KG1 (cell line): Measurements from ENCODE around the gene CCDC88C.

Experiments used
- DNase-seq: peaks from one replicate; lab custom pipeline; 2025; lab: John Stamatoyannopoulos, UW

CCDC88C gene

GRCh38 chr14:91380610-91381371 lies 36.8 kb downstream of the CCDC88C start:
- DNase-seq = no peak

DNA sequence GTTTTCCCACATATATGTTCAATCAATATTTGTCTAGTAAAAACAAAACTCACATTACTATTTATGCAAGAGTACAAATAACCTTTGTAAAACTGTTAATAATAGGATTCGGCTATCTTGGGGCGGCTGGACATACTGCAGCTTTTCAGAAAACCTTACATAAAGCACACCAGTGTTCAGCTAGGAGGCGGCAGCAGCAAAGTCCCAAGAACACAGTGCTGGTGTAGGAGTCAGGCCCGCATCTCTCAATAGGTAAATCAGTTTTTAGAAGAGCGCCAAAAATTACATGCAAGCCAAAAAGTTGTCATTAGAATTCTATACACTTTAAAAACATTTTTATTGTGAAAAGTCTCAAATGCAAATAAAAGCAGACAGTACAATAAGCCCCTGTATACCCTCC lies 37.5 kb downstream of the CCDC88C start:
- no peak for DNase-seq

GRCh38 chr14:91379579-91379932 lies 38.1 kb downstream of the CCDC88C start:
- no peak for DNase-seq

DNA sequence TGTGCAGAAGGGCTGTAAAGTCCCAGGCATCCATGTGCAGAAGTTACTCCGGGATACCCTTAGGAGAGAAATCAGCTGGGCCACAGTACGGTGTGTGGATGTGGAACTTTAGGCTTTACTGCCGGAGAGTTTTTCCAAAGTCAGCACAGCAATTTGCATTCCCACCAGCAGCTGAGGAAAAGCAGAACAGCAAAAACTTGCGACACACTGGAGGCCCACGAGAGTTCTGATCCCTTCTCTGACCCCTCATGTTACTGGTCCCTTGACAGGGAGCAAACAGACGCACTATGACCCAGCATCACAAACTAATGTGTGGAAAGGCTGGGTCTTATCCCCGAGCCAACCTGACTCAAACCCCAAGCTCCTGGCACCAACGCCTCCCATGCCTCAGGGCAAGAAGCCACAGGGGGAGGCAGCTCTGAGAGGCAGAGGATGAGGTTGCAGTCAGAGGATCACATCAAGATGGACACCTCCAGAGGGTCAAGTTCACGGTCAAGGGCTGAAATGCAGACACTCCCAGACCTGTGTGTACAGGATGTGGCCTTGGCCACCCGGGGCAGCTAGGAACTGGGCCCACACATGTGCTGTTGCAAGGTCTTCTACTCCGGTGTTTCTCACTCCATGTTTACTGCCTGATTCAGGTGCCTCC lies 38.6 kb downstream of the CCDC88C start:
- no peak for DNase-seq

- DNase-seq = no peak
Observed at GRCh38 chr14:91377700-91378652, 39.6 kb downstream of the CCDC88C start.

DNA sequence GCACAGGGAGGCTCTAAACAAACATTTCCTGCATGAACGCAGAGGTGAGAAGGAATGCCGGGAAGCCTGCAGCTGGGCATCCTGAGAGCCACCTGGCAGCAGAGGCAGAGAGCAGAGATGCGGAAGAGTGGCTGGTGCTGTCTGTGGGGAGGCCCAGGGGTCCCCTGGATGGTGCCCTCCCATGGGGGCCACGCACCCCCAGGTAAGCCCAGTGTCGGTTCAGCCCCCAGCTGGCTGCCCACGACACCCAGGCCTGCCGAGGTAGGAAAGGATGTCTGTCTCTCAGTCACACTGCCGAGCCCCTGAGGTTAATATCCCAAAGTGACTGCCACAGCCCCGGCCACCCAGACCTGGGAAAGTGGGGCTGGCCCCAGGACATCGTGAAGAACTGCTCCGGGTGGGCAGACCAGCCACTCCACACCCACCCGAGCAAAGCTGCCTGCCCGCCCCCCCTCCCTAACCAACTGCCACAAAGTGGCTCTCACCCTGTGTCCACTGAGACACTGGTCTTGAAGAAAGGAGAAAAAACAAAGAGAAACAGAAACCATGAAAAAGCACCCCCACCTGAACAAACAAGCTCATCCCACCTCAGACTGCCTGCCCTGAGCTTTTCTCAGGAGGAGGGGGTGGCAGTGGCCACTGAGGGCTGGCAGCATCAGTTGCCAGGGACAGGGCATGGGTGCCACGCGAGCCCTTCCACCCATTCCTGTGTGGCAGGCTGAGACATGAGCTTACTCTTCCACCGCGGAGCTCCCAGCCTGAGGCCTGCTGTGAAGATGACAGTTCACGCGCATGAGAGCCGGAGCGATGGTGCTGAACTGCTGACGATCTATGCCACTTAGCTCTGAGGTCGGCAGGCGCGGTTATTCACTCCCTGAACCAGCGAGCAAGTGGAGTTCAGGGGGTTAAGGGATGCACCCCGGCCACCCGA lies 40.8 kb downstream of the CCDC88C start:
- no peak for DNase-seq

GRCh38 chr14:91375720-91376452 lies 41.7 kb downstream of the CCDC88C start:
- no peak for DNase-seq

DNA sequence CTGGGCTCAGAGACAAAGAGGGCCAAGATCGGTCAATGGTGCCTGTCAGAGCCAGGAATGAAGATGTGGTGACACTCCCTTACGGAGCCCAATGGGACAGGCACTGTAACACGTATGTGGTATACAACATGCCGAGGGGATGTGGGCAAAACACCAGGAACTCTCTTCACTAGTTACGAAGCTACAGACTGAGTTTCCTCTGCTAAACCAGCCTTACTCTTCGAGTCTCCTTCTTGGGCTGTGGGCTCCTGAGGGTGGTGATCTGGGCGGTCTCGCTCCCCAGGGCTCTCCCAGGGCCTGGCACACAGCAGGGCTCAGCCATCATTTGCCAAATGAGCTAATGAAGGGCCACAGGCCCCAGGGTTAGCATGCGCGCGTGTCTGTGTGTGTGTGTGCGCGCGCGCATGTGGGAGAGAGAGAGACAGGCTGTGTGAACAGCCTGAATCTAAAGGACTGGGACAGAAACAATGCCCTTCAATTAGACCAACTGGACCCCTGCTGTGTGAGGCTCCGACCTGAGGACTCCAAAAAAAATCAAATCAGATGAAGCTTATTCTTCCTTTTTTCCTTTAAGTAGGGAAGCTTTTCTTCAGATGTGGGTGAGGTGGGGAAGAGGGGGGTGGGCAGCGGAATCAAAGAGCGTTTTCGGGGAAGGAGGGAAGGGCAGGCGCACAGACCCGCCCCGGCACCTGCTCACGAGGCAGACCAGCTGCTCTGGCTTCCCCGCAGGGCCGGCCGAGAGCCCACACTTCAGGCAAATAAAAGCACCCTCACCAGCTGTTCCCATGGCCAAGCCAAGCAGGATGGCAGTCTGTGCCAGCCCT lies 42.5 kb downstream of the CCDC88C start:
- no peak for DNase-seq

DNA sequence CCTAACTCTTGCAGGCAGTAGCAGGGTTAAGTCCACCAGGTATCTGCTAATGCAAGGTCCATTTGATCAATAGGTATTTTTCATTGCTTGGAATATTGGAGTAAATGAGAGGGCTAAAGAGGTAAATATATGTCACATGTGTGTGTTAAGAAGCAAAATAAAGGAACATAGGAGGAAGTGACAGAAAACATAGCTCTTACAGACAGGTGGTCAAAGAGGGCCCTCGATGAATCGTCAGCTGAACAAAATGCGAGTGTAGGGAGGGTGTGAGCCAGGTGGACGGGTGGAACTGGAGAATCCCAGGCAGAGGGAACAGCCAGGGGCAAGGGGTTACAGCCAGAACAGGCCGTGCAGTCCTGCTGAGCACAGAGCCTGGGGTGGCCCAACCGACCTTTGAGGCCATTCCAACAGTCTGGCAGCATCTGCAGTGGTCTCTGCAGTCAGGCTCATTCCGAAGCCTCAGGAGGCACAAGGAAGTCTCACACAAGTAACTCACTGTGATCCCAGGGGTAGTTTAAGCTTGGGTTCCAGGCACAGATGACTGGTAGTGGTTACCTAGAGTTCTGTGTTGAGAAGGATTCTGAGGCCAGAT lies 43.2 kb downstream of the CCDC88C start:
- DNase-seq = no peak

GRCh38 chr14:91373591-91374254 lies 43.9 kb downstream of the CCDC88C start:
- no peak for DNase-seq

DNA sequence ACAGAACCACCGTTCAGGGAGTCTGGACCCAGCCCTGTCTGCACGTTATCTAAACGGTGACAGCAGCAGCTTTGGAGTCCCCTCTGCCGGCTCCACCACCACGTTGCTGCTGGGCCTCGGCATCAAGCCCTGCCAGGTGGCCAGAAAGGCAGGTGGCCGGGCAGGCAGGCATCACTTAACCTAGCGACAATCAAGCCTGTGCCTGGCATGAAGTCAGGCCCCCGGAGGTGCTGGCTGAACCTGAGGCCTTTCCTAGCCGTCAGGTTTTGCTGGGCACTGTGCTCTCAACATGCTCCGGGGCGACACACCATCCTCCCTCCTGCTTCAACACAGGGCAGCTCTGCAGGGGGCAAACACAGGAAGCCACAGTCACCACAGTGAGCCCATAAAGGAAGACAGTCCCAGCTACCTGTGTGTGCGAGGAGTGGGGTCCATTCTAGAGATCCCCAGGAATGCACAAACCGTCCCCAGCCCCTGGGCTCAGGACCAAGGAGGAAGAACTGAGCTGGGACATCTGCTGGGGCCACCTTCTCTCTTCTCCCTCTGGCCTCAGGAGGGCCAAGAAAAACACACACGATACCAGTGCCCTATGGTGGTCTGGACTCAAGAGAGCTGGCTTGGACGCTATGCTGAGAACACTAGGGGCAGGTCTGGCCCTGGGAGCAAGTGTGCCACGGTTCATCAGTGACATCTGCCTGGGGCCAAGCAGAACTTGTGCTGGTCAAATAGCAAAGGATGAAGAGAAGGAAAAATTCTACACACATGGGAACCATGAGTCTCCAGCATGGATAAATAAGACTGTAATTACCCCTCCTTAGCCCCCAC lies 44.7 kb downstream of the CCDC88C start:
- DNase-seq = peak; percentile 25

- DNase-seq = no peak
Observed at GRCh38 chr14:91371990-91372375, 45.6 kb downstream of the CCDC88C start.

GRCh38 chr14:91371011-91371989 lies 46.3 kb downstream of the CCDC88C start:
- DNase-seq = no peak

GRCh38 chr14:91369628-91370445 lies 47.8 kb downstream of the CCDC88C start:
- DNase-seq = no peak

- no peak for DNase-seq
Observed at GRCh38 chr14:91368776-91369416, 48.7 kb downstream of the CCDC88C start.
